Measurements from ENCODE around the gene LETM1. TPM values are rescaled to one million over a fixed set of nuclear protein-coding genes. Genes with fewer than 3 reads are reported as not detected.

The LETM1 gene
- total RNA-seq, 4 donors from 2014 or later, result 93.3 to 151 (median 121) TPM

DNA sequence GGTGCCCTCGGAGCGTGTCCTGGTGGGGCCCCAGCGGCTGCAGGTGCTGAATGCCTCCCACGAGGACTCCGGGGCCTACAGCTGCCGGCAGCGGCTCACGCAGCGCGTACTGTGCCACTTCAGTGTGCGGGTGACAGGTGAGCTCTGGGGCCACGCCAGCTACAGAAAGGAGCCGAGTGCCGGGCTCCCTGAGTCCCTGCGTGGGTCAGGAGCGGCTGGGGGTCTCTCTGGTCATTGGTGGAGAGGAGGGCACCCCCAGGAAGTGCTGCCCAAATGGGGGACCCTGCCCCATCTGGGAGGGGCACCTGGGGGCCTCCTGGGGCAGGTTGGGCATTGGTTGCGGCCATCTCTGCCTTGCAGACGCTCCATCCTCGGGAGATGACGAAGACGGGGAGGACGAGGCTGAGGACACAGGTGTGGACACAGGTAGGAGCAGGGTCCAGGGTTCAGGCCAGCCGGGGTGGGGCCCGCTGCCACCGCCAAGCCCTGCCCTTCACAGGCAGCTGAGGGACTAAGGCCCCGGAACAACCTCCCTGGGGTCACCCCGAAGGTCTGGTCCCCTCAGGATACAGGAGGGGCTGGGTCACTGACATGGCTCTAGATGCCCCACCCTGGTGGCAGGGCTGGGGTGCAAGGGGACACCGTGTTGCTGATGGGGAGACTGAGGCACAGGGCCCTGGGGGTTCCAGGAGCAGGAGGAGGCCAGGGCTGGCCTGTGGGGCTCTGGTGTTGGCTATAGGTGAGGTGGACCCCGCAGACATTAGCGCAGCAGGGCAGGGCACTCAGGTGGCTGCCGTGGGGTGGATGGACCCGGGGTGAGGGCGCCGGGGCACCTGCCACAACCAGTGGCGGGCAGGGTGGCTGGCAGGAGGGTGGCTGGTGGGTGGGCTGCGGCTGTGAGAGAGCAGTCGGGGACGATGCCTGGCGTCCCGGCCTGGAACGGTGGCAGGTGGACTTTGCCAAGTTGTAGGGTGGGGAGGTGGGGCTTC is 56.3 kb downstream of the LETM1 start:
- Histone ChIP-seq H3K4me3 (peak overlapping the region in 1 of 4 donors; percentile 4), H3K4me1 (peaks cover 7 to 50% (median 11%) of the 10 kb centered on the region in 4 donors), H3K9me3 (no peaks in the 10 kb centered on the region), H3K27ac (peak overlapping the region in 3 of 4 donors; percentile 22 to 74 (median 73)), H3K36me3 (peaks cover 0 to 28% (median 0%) of the 10 kb centered on the region in 3 donors), H3K27me3 (peaks cover 0 to 12% of the 10 kb centered on the region in 2 donors)
- DNase-seq, result peak in 2 of 3 donors; percentile 84 to 88
- TF ChIP-seq, protein P1, sequence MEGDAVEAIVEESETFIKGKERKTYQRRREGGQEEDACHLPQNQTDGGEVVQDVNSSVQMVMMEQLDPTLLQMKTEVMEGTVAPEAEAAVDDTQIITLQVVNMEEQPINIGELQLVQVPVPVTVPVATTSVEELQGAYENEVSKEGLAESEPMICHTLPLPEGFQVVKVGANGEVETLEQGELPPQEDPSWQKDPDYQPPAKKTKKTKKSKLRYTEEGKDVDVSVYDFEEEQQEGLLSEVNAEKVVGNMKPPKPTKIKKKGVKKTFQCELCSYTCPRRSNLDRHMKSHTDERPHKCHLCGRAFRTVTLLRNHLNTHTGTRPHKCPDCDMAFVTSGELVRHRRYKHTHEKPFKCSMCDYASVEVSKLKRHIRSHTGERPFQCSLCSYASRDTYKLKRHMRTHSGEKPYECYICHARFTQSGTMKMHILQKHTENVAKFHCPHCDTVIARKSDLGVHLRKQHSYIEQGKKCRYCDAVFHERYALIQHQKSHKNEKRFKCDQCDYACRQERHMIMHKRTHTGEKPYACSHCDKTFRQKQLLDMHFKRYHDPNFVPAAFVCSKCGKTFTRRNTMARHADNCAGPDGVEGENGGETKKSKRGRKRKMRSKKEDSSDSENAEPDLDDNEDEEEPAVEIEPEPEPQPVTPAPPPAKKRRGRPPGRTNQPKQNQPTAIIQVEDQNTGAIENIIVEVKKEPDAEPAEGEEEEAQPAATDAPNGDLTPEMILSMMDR (IDR thresholded peaks at IDR 0.05), result no peak
- peak; percentile 28 to 35 for TF ChIP-seq POLR2A (IDR thresholded peaks at IDR 0.05)

DNA sequence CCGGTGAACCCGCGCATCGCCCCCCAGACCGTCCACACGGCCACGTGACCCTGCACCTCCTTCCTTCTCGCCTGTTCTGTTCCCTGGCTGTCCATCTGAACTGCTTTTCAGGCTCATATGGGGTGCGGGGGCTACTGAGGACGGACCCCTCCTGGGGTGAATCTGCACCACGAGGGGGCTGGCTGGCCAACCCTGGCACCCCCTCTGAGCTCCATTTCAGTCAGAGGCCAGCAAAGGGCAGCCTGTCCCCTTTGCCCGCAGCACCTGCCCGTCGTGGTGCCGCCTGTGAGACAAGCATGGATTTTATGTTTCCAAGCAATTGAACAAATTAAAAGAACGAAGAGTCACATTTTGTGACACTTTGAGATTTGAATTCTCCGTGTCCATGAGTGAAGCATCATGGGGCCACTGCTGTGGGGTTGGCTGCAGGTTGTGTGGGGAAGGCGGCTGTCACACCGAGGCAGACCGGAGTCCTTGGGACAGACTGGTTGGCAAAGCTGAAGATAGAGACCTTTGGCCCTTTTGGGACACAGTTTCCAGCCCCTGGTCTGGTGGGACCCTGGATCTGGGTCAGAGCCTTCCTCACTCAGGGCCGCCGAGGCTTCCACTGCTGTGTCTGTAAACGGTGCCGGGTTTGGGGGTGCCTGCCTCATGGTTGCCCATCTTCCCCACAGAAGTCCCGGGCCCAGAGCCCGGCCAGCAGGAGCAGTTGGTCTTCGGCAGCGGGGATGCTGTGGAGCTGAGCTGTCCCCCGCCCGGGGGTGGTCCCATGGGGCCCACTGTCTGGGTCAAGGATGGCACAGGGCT is 57.2 kb downstream of the LETM1 start:
- Histone ChIP-seq H3K9me3 (no peaks in the 10 kb centered on the region), H3K27me3 (peaks cover 0 to 18% of the 10 kb centered on the region in 2 donors), H3K36me3 (peaks cover 0 to 19% (median 0%) of the 10 kb centered on the region in 3 donors), H3K4me1 (peaks cover 12 to 59% (median 16%) of the 10 kb centered on the region in 4 donors), H3K4me3 (peak overlapping the region in 1 of 4 donors; percentile 4), H3K27ac (peak overlapping the region in 3 of 4 donors; percentile 15 to 74 (median 73))
- TF ChIP-seq, protein P1 (IDR thresholded peaks at IDR 0.05), result no peak
- TF ChIP-seq POLR2A (IDR thresholded peaks at IDR 0.05), result no peak
- DNase-seq, result no peak

DNA sequence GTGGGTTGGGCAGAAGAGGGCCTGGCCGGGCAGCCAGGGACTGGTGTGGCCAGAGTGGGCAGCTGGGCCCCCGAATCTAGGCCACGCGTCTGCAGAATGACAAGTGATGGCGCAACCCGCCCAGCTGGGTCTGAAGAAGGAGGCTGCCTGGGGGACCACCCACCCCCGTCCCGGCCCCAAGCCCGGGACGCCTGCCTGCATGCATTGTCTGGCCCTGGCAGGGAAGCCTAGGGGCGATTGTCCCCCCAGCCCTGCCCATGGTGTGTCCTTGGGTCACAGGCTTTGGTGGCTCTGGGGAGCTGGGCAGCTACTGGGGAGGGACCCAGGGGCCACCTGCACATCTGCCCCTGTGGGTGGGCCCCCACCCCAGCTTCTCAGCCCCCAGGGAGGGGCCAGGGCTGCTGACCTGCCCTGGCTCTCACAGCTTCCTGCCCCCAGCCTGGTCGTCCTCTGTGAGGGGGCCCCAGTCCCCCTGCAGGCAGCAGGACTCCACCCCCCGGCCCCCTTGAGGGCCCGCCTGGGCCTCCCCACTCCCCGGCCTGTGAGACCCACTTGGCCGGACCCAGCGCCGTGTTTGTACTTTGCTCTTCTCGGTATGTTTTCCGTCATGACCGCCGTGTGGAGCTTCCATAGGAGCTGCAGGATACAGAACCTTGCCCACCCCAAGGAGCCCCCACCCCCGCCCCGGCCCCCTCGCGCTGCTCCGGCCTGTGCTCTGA is 57.9 kb downstream of the LETM1 start:
- Histone ChIP-seq H3K27ac (peak overlapping the region in 2 of 4 donors; percentile 18 to 73), H3K36me3 (peaks cover 0 to 15% (median 0%) of the 10 kb centered on the region in 3 donors), H3K27me3 (peaks cover 0 to 18% of the 10 kb centered on the region in 2 donors), H3K9me3 (no peaks in the 10 kb centered on the region), H3K4me3 (peak overlapping the region in 1 of 4 donors; percentile 3), H3K4me1 (peaks cover 12 to 59% (median 19%) of the 10 kb centered on the region in 4 donors)
- no peak for TF ChIP-seq POLR2A (IDR thresholded peaks at IDR 0.05)
- TF ChIP-seq, protein P1 (IDR thresholded peaks at IDR 0.05), result no peak
- DNase-seq, result no peak

DNA sequence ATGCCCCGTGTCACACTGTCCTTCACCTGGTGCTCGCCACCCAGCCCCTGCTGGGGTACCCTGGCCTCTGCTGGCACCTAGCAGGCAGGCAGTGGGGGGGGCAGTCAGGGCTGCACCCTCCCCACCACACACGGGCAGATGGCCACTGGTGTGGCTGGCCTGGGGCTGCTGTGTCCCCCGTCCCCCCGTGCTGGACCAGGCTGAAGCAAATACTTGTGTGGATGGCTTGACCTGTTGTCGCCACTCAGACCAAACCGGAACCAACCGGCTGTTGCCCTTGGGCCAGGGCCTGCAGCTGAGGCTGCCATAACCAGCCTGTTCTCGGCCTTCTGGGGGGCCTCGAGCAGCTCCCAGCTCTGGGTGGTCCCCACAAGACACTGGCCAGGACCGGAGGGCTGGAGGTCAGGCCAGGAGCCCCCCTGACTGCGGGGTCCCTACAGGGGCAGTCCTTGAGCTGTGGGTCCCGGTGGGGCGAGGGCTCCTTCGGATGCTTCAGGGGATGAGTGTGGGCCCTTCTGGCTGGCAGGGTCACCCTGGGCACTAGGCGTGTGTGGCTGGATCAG is 58.6 kb downstream of the LETM1 start:
- DNase-seq, result no peak
- H3K4me1 ChIP-seq, result peaks cover 12 to 59% (median 19%) of the 10 kb centered on the region in 4 donors
- no peak overlapping the region for H3K4me3 ChIP-seq
- H3K27ac ChIP-seq, result peak overlapping the region in 1 of 4 donors; percentile 18
- TF ChIP-seq, protein P1 (IDR thresholded peaks at IDR 0.05), result no peak
- no peaks in the 10 kb centered on the region for H3K9me3 ChIP-seq
- peaks cover 0 to 9% (median 0%) of the 10 kb centered on the region in 3 donors for H3K36me3 ChIP-seq
- H3K27me3 ChIP-seq, result peaks cover 0 to 18% of the 10 kb centered on the region in 2 donors
